ENCODE results near the gene SHB. TPM values are rescaled to one million over a fixed set of nuclear protein-coding genes. Genes with fewer than 3 reads are reported as not detected.

Gene SHB
- total RNA-seq, 1 donor from 2014 or later: 0.61 TPM

DNA sequence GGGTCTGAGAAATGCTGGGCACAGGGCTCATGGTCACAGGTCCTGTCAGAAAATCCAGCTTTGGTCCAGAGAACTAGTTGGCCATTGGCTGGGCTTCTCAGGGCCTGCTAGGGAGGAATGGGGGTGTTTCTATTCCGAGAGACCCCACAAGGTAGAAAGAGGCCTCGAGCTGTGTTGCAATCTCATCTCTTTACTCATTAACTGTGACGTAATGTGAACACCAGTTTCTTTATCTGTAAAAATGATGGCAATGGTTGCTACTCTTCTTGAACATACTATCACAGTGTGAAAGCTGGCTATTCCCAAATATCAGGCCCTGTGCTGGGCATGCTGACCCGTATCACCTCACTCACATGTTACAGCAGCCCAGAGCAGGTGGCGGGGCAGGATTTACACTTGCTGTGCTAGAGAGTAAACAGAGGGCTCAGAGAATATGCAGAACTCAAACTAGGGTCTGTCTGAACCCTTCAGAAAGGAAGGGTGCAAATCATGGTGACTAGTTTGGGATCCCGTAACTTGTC, 129.4 kb downstream of the SHB start:
- intact Hi-C loops (cut with micrococcal nuclease): no loop called here

DNA sequence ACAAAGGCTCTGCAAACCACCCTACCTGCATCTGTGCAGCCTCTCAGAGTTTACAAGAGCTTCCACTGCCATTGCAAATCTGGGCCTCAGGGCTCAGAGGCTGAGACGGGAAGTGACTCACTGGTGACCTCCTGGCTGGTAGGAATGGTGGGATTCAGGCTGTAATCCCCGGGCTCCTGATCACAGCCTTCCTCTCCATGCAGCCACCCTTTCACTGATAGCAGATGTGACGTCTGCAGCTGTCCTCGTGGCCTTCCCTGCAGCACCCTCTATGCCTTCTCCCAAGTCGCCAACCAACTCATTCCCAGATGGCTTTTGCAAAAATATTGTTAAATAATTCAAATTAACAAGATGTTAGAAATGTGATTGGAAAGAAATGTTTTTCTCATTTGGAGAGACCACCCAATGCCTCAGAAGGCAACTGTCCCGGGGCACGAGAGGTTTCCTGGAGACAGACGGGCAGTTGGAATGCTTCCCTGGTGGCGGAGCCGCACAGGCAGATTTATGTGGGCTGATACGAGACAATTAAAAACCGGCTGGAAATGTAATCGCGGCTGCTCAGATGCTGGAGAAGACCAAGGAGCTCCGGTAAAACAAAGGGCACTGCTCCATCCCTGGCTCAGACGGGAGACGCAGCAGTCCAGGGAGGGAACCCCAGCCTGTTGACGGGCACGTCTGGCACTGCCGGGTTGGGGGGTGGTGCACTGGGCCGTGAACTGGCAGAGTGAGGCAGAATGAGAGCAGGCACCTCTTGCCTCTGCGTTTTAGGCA, 130.7 kb downstream of the SHB start:
- intact Hi-C loops (cut with micrococcal nuclease): no loop called here

GRCh38 chr9:37937366-37937765, 131.7 kb downstream of the SHB start:
- intact Hi-C loops (cut with micrococcal nuclease): no loop called here

DNA sequence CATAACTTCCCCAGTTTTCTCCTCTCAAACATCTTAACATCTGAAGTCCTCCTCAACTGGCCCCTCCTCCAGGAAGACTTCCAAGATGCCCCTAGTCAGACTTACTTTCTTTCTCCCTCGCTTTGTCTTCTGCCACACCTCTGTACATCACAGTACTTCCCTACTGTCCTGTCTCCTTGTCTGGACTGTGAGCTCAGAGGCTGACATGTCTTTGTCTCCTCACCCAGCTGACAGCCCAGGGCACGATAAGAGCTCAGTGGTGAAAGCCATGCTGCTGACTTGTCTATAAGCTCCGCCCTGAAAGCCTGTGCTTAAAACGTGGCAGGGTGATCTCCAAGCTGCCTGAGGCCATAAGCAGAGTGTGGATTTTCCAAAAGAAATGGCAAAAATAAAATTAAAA, 132.1 kb downstream of the SHB start:
- intact Hi-C loops (cut with micrococcal nuclease): no loop called here

GRCh38 chr9:37936376-37936775, 132.7 kb downstream of the SHB start:
- intact Hi-C loops (cut with micrococcal nuclease): no loop called here

DNA sequence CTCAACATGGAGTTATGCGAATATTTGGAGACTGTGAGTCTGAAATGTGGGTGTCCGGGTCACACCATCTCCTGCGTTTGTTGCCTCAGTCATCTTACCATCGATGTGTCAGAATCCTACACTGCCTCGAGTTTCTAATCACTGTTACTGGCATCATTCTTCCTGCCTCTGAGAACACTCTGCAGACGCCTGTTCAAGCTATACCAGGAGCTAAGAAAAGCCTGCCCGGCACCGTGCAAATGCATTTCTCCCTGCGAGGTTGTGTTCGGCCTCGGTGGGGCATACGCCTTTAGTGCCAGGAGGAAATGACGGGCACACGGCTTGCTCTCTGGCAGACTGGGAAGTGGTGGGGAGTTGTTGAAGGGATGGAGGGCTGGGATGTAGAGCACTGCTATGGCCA, 133.9 kb downstream of the SHB start:
- intact Hi-C loops (cut with micrococcal nuclease): no loop called here

DNA sequence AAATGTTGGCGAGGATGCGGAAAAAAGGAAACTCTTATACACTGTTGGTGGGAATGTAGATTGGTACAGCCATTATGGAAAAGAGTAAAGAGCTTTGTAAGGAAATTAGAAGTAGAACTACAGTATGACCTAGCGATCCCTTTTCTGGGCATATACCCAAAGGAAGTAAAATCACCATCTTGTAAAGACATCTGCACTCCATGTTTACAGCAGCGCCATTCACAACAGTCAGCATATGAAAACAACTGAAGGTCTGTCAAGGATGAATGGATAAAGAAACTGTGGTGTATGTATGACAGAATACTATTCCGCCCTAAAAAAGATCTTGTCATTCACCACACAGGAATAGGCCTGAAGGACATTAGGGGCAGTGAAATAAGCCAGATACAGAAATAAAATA, 137.4 kb downstream of the SHB start:
- intact Hi-C loops (cut with micrococcal nuclease): no loop called here

- intact Hi-C loops (cut with micrococcal nuclease): no loop called here
Measured at GRCh38 chr9:37929441-37929895, 139.6 kb downstream of the SHB start.

DNA sequence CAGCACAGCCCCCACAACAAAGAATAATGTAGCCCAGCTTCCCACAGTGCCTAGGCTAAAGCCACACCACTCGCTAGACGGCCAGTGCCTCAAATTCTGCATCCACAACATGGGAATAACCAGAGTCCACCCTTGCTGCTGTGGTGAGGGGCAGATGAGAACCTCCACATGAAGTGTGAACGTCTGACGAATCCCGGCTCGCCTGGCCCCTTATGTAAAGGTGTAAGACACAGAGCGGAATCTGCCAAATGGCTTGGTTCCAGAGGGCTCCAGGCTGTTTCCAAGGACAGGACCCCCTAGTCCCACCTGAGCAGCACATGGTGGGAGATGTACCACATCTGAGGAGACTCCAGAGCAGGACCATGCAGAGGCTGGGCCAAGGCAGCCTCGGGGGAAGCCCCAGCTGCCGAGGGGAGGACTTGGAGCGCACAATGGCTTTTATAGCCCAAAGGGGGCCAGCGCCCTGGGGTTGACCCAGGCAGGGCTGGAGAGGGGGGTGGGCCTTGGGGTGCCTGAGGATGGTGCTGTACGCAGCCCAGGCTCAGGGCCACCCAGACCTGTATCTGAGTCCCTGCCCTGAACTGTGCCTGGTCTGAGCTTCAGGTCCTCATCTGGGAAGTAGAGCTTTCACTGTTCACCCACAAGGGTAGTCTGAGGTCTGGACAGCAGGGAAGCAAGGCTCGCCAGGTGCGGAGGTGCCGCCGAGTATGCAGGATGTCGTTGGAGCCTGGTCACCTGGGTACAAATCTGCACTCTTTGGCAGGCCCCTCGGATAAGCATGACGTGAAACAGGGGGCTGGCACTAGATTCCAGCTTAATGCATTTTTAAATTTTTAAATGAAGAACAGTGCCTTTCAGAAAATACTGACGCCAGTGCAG, 140.2 kb downstream of the SHB start:
- intact Hi-C loops (cut with micrococcal nuclease): no loop called here

- intact Hi-C loops (cut with micrococcal nuclease): no loop called here
Measured at GRCh38 chr9:37927601-37928551, 141.2 kb downstream of the SHB start.

- intact Hi-C loops (cut with micrococcal nuclease): no loop called here
Measured at GRCh38 chr9:37927132-37927531, 141.9 kb downstream of the SHB start.

DNA sequence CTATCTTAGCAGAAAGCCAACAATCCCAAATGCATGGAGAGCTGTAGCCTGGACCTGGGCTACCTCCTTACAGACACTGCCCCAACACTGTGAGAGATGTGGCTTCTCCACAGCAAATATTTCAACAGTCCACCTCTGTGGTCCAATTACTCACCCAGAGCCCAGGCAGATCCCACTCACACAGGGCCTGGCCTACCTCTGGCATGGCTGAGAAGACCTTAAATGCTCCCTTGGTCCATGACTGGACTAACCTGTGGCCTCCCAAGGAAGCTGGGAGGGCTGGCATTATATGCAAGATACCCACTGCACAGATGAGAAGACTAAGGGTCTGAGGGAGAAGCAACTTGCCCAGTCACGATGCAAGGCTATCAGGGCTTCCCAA, 142.3 kb downstream of the SHB start:
- intact Hi-C loops (cut with micrococcal nuclease): no loop called here

DNA sequence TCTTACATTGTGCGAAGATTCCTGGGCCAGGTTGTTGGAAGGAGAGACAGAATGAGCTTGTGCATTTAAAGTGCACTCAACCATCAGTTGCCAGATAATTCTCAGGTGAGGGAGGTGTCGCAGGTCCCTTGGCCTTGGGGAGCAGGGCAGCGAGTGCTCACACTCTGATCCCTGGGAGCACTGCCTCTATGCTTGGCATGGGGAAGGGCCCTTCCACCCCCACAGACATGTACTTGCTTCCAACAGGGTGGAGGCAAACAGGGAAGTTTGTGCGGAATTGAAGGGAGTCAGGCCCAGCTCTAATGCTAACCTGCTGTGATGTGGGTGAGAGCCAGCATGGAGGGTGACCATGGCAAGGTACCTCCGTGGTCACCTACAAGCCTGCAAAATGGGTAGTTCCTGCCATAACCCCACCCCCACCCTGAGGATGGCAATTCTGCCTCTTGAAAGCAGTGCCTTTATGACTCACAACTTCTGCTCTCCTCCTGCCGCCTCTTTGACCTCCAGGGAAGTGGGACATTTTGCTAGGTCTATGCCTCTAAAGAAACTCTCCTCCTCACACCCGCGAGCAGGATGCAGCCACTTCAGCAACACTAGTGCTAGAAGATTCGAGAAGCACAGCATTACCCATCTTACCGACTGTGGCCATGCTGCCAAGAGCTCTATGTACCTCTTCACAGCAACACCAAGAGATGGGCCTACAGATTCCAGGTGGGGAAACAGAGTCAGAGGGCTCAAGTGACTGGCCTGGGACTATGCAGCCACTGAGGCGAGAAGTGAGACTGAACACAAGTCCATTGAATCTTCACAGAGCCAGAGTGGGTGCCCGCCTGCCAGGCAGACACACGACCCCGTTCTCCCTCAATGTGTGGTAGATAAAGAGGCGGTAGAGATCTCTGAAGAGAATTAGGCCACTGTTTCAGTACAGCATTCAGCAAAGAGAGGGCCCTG, 143.0 kb downstream of the SHB start:
- intact Hi-C loops (cut with micrococcal nuclease): no loop called here

DNA sequence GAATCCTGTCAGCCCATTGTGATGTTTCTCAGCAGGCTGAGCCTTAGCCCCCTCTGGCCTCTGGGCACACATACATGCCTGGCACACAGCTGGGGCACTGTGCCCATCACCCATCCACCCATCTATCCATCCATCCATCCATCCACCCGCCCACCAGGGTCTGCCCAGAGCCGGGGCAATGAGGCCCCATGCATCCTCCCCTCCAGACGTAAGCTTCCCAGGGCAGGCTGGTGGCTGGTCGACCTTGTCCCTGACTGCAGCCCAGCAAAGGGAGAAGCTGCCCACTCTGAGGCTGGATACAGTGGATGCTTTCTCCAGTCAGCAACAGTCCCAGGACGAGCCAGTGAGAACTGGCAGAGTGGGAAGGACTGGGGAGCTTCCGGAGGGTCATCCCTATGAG, 144.0 kb downstream of the SHB start:
- intact Hi-C loops (cut with micrococcal nuclease): no loop called here

DNA sequence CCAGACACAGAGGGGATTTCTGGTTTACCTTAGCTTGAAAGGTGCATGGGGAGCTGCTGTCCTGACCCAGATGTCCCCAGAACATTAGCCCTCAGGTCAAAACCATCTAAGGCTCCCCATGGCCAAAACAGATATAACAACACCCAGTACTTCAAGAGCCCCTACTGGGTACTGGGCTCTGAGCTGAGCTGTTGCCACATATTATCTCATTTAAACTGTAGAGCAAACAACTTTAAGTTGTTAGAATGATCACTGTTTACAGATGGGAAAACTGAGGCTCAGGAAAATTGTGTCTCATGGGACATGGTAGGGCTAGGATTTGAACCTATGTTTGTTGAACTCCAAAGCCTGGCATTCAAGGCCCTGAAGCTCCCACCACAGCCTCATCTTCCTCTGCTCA, 144.5 kb downstream of the SHB start:
- intact Hi-C loops (cut with micrococcal nuclease): no loop called here

- intact Hi-C loops (cut with micrococcal nuclease): no loop called here
Measured at GRCh38 chr9:37923796-37924427, 145.1 kb downstream of the SHB start.

DNA sequence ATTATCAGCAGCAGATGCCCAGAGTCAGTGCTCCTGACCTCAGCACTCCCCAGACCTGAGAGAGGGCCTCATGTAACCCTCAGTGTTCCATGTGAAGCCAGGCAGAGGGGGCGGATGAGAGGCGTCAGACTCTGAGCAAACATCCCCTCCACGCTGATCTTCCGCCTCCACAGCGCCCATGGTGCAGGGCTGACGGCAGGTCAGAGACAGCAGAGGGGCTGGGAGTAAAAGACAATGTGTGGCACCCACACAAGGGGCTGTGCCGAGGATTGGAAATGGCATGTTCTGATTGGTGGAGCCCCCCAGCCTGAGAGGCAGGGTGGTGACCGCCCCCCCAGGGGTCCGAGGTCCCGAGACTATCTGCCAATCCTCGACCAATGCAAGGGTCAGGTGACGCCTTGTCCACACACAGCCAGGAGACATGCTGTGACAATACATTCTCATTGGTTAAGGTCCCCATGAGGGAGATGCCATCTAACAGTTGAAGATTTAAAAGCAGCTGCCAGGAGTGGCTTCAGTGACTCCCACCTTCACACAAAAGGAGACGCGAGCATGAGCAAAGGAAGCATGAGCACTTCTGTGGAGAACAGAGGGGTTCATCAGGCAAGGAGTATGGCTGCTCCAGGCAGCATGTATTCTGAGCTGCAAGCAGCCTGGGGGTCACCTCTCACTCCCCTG, 145.8 kb downstream of the SHB start:
- intact Hi-C loops (cut with micrococcal nuclease): no loop called here

- intact Hi-C loops (cut with micrococcal nuclease): no loop called here
Measured at GRCh38 chr9:37922363-37923117, 146.5 kb downstream of the SHB start.
